Stimulated activated CD8-positive, alpha-beta memory T cell treated with anti-CD3 and anti-CD28 coated beads, Interleukin-7, amount 100 ng/mL, for 24 hours (primary cell): ENCODE measurements around the gene MFRP.
A peak's percentile ranks its signal among the peaks of the same experiment; 100 is the strongest.
"Not testable (repeated sequence)": the region's sequence is repeated elsewhere in the genome, so short reads cannot be mapped to it uniquely, and the experiment has no call there.

Source experiments
- DNase-seq: peaks from one replicate; pipeline ENCODE4 v3.0.0-alpha.2; 2020; ENCODE audit warnings: low read depth

Gene MFRP

DNA sequence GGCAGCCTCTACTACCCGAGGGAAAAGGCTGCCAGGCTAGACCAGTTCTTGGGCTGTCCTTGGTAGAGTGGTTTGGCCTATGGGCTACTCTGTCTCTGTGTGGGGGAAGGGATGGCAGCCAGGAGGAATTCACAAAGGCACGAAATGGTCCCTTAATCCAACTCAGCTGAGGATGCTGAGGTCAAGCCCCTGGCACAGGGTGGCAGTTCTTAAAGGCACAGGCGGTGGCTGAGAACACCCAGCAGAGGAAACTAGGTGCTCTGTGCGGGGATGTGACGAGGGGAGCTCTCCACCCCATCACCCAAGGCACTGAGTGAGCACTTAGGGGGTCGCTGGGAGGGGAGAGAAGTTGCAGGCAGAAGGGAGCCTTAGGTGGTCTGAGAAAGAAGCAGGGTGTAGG lies at the start of gene MFRP:
Gene MFRP, minus strand, starts transcription at position 101 of the 400 bp plus-strand sequence. CDS start 192 bp downstream, outside the sequence.
- no peak for DNase-seq

DNA sequence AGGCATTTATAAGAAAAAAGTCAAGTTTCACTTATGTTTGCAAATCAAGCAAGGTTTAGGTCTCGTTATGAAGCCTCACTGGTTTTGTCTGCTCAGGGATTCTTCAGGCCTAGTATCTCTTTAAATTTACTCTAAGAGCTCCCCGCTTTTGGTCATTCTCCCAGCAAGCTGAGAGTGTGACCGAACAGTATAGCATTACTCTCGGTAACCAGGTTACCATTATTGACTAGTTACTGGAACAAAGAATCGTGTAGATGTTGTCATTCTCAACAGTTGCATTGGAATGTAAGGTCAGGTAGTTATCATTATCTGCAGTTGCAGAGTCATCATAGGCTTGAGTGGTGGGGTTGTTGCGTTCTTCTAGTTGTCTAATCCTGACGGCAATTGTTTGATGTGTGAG lies 44.8 kb upstream of the MFRP start:
- no peak for DNase-seq

DNA sequence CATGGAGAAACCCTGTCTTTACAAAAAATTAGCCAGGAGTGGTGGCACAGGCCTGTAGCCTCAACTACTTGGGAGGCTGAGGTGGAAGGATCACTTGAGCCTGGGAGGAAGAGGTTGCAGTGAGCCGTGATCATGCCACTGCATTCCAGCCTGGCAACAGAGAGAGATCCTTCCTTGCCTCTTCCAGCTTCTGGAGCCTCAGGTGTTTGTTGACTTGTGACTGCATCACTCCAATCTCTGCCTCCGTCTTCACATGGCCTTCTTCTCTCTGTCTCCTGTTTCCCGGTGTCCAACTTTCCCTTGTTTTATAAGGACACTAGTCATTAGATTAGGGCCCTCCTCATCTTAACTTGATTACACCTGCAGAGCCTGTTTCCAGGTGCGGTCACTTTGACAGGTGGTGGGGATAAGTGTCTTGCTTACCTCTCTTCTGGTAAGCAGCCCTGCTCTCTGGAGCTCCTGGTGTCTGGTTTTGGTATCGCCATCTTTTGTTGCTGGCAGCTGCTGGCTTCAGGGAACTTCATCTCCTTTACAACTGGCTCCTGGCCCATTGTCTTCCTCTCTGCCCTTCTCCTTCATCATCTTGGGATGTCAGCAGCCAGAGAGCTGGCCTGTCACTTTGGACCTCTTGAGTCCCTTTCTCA lies 43.2 kb upstream of the MFRP start:
- DNase-seq, result no peak

DNA sequence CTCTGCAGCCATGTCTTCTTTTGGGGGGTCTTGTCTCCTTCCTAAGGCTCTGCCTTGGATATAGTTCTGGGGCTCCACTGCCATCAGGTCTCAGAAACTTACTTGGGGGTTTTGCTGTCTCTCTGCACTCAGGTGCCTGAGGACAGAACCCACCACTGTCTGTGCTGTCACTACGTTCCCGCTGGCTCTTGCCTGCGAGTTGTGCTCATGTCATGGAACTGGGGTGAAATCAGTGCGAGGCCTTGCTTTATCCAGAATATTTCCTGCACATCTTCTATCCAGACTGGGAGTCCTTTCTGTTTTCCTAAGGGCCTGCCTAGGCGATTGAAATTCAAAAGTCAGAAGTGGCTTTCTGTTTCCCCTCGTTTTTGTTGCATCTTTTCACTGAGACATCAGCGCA lies 41.6 kb upstream of the MFRP start:
- no peak for DNase-seq

DNA sequence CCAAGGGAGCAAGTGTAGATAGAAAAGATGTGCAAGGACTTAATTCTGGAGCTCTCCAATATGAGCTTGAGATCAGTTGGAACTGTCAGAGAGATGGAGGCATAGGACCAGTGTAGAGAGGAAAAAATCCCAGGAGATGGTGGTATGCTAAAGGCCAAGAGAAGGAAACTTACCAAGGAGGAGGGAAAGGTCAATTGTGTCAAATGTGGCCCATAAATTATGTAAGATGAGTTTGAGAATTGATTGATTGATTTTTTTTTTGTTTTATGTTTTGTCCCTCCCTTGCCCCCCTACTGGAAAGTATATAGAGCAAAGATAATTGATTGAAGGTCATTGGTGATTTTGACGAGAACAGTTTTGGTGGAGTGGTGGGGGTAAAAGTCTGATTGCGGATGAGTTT lies 37.8 kb upstream of the MFRP start:
- DNase-seq, result no peak

DNA sequence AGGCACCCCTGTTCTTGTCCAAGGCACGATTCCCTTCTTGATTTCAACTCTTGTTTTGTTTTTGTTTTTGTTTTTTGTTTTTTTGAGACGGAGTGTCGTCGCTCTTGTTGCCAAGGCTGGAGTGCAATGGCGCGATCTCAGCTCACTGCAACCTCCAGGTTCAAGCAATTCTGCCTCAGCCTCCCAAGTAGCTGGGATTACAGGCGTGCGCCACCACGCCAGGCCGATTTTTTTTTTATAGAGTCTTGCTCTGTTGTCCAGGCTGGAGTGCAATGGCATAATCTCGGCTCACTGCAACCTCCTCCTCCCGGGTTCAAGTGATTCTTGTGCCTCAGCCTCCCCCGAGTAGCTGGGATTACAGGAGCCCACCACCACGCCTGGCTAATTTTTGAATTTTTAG lies 36.0 kb upstream of the MFRP start:
- not testable (repeated sequence) for DNase-seq

DNA sequence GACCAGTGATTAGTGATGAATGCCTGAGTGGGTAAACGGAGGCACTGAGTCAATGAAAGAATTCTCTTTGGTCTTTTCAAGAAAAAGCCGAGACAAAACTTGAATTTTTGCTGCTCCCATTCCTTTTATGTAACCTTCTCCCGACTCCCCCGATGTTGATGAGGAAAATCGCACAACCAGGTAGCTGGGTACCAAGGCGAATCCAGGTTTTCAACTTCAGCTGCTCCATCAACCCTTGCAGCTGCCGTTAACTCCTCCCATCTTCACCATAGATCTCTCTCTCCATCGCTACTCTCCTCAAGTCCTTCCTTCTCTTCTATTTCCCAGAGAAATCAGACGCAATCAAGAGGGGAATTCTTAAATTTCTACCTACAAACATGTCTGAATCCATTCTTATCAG lies 35.6 kb upstream of the MFRP start:
- no peak for DNase-seq

DNA sequence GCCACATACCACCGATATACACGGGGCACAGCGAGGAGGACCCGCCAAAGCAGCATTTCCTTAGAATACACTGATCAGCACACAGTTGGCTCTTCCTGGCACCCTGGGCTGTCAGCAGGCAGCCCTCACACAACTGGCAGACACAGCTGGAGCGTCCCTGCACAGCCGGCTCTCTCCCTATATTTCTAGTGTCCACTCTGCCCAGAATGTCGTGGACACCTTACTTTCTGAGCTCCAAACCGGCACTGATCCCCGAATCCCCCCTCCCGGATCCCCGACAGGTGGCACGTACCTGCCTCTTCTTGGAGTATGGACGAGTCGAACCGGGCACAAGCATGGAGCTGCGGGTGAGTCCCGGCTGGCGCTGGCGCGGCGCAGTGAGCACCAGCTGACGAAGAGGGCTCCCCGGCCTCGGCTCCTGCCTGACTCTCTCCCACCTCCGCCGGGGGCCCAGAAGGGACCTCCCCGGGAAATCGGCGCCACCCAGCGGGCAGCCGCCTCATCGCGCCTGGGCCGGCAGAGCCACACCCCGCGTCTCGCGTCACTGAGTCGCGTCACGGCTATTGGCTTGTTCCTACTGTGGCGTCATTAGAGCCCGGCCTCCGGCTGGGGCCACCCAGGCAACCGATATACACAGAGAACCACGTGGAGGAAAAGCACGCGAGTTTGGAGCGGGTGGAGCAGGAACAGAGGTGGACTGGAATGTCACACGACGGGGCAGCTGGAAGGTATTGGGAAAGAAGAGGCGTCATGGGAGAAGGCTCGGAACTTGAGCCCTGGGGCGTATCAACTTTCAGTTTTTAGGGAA lies 34.9 kb upstream of the MFRP start, which contains the start of gene USP2:
Gene USP2, minus strand, starts transcription at position 510 of the 808 bp plus-strand sequence. CDS start 8,210 bp downstream, outside the sequence.
- peak; percentile 95 for DNase-seq

DNA sequence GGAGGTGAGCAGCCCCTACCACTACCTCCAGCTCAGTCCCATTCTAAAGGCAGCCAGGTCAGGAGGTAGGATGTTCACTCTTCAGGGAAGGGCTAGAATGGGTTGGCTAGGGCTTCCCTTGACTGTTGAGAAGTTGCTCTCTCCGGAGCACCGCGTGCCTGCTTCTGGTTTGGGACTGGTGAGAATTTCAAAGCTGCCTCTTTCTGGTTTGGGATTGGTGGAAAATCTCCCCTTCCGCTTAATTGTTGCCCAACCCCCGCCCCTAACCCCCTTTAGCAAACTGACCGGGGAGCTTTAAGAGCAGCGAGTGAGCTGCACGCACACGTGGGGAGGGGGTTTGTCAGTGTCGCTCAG lies 34.3 kb upstream of the MFRP start:
- DNase-seq, result no peak

DNA sequence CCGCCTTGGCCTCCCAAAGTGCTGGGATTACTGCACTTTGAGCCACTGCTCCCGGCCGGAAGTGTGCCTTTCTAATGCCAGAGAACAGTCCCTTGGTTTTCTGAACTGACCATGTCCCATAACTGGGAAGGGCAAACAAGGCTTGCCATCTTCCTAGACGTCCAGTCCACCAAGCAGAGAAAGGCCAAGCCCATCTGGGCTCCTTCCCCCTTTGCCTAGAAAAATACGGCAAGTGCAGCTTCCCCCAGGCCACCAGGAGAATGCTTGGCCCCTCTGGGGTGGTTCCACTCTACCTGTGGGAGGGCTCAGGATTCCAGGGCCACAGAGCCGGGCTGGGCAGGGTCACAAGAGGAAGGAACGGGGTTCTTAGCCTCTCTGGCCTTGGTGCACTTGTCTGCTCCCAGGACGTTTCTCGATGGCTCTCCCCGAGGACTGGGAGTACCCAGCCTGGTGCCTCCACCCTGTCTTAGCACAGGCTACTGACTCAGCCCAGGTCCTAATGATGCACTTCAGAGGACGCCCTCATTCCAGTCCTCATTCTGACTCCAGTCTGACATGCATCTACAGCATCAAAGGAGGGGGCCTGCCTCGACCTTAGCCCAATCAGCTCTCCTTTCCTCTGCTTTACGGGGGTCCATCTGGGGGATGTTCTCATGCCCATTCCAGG lies 33.8 kb upstream of the MFRP start:
- DNase-seq, result no peak

DNA sequence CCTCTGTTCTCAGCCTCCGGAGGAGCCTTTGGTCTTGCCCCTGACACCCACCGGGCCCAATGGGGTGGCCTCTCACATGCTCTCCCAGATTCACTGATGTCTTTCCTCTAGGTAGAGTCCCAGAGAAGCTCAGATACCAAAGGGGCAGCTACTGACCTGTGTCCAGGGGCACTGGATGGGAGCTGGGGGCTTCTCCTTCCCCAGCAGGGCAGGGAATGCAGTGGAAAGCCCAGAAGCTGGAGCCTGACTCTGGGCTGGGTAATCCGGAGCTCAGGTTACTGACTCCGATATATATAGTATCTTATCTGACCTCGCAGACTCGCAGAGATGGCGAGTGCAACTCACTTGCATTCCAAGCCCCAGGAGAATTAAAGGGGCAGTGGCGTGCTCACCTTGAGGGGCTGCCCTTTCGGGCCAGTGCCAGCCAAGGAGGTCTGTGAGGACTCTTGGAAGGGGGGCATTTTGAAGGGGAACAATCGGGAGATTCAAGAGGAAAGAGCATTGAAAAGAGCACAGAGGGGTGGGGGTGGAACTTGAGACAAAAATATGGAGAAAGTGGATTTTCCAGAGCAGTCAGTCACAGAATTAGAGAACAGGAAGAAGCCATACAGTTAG lies 32.5 kb upstream of the MFRP start:
- DNase-seq, result no peak

DNA sequence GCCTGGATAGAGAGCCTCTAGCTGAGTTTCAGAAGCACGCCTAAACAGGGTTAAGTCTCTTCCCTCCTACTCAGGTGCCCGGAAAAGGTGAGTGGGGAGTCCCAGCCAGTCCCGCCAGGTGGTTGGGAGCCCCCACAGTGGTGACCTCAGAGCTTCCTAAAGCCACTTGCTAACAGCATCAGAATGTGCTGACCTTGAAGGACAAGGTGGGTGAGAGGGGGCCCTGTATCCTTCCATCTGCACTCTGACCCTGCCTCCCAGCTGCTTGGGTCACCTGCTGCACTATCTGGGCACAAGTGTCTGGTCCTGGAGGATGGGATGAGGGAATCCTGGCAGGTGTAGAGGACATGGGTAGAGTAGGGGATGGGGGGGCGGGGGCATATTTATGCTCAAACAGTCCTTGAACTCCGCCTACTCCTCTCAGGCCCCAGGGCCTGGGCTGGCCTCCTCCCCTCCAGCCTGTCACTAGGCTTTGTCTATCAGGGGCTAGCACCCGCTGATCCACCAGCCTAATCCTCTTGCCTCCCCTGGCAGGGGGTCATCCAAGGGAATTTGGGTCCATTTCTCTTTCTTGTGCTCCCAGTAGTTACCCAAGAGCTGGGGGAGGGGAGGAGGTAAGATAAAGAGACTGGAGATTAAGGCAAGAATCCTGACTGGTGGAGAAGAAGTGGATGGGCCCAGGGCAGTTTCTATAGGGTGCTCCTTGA lies 31.6 kb upstream of the MFRP start:
- DNase-seq, result no peak

DNA sequence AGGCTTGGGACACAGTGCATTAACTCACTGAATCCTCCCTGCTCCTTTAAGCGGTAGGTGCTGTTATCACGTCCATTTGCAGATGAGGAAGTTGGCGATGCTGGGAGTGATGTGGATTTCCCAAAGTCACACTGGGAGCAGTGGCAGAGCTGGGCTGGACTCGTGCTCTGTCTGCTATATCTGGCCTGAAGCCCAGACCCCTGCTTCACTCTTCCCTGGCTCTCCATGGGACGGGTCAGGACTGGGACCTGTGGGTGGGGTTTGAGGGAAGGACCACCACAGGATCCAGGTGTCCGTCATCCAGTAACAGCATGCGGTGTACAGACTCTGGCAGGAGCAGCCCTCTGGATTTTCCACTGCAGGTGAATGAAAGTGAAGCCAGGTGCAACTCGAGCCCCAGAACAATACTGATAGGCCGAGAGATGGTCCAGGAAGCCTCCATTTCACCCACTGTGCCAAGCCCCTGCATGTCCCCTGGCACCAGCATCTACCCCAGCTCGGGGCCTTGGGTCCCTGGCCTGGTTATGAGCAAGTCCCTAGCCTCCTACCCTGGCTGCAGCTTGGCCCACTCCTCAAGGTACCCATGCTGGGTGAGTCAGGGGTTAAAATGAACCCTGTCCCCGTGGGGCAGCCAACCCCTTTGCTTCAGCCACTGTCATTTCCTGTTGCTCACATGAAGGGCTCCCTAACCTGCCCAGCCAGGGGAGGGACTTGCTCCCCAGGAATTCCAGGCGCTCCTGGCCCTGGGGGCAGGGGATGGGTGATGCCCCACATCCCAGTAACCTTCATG lies 30.8 kb upstream of the MFRP start:
- DNase-seq, result no peak

DNA sequence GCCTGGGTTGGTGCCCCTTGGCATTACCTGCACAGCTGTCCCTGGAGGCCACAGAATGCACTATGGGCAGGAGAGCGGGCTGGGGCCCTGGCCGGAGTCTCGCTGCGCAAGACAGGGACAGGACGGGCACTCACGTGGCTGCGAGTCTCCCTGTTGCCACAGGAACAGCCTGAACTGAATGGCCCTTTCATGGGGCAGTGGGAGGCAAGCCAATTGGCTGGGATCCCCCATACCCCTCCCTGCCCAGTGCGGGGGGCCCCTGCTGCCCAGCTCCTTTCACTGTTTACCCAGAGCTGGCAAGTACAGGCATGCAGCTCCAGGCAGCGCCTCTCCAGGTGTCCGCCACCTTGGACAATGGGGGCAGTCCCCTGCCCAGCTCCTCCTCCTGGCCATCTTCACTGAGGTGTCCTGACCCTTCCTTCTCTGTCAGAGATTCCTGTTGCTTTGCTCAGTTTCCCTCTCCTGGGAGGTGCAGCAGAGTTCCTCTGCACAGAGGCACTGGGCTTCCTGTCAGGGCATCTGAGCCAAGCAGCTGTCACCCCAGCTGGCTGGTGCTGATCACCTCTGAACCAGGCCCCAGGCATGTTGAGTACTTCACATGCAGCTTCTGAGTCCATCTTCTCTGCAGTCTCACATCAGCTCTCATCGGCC lies 29.8 kb upstream of the MFRP start:
- no peak for DNase-seq

DNA sequence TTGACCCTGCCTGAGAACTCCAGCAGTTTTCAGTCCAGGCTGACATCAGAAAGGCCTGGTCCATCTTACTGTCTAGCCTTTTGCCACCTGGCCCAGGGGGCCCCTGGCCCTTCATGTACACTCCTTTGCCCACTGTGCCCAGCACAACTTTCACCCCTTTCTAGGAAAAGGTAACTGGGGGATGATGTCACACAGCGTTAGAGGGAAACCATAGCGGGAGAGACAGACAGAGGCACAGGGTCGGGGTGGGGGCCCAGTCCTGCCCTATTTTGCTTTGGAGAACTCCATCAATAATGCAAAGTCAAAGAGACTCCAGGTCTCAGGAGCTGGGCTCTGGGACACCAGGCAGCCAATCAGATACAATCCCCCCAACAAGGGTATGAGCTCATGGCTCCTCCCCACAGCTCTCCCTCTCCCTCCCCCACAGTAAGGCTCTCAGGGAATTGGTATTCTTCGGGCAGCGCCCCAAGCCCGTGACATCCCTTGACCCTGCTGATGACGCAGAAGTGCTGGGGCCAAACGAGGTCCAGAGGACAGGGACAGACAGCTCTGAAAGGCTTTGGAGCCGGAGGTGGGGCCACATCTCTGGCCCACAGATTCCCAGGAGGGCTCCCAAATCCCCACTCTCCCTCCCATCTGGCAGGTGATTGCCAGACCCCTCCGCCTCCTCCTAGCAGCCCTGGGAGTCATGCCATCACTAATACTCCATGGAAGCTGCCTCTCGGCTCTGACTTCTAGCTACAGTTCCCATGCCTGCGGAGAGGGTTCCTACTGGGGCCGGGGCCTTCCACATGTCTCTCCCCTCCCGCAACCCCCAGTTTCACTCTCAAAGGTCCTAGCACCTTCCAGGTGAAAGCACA lies 29.1 kb upstream of the MFRP start:
- DNase-seq, result no peak

DNA sequence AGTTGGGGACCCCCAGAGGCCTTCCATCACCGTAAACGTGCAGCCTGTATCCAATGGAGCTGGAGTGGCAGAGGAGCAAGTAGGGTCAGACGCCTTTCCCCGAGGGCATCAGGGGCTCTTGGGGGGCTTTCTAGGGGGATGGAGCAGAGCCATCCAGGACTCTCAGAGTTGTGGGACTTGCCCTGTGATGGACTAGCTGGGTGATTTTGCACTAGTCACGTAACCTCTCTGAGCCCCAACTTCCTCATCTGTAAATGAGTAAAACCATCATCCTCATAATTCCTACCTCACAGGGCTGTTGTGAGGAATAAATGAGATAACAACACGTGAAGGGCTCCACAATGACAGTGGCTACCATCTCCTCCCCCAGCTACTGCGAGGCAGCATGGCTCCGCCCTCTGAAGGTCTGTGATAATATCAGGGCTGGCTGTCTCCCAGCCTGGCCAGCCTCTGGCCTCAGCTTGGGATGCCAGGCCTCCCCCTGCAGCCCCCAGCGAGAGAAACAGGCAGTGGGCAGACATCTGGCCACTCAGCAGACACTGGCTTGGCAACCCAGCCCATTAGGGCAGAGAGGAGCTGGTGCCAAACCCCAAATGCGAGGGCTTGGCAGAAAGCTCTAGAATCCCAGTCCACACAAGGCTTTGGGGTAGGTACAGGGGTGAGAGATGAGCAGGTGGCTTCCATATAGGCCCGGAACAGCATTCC lies 28.3 kb upstream of the MFRP start:
- DNase-seq, result no peak

DNA sequence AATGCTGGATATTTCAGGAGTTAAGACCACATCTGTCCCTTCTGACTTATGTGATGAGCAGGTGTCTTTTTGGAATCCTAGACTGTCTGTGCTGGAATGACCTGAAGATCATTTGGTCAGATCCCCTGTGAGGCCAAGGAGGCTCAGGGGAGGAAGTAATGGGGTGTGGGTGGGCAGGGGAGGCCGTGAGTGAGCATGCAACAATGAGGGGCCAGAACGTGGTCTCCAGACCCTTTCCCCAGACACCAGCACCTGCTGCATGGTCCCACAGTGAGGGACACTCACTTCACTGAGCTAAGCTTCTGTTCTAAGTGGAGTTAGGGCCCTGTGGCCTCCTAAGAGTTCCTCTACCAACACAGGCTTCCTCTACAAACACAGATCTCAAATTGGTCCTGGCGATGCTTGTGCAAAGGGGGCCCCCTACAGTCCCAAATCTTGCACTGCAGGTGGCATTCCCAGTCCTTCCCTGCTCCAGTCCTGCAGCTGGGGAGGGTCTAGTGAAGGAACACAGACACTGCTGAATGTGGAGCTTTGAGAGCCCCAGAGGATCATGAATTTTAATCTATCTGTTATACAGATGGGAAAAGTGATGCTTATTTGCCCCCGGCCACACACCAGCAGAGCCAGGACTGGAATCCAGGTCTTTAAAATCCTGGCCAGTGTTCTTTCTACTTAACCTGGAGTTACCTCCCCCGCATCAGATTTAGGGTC lies 27.6 kb upstream of the MFRP start:
- DNase-seq, result no peak
